Panc1 (cell line): Measurements from ENCODE around the gene DNAH9. TPM values are rescaled to one million over a fixed set of nuclear protein-coding genes. Genes with fewer than 3 reads are reported as not detected.

Experiments used
- ATAC-seq: fragments of 200-7000 bp; cut with Tn5 transposase; 2 replicates; pipeline ENCODE4 v1.9.1; 2020; ENCODE audit warnings: mild to moderate bottlenecking, moderate library complexity
- BruUV-seq: library from RNA; stranded (reverse); fragments of 400-500 nt; replicated peaks from 2 replicates; lab custom pipeline; 2021; lab: Mats Ljungman, UMichigan
- CTCF ChIA-PET: fragments of 300-600 bp; sonication (Branson Sonifier 250); formaldehyde crosslinking; loops from one replicate; lab custom pipeline; 2022; ENCODE audit warnings: antibody characterized with exemption; lab: Charles Lee
- POLR2A ChIA-PET: fragments of 300-600 bp; sonication (Branson Sonifier 250); formaldehyde crosslinking; loops from one replicate; lab custom pipeline; 2022; ENCODE audit warnings: antibody characterized with exemption; lab: Charles Lee
- DNase-seq: peaks from one replicate; pipeline ENCODE4 v3.0.0-alpha.2; 2010; ENCODE audit warnings: low read depth, low spot score
- H3K27ac ChIP-seq: 2 replicates; pipeline ENCODE4 v1.5.1; 2011; ENCODE audit warnings: mild to moderate bottlenecking, low read length, inconsistent platforms
- H3K27me3 ChIP-seq: fragments of 200-500 bp; sonication (Bioruptor generic); 2 replicates; pipeline ENCODE4 v1.6.0; 2014; ENCODE audit warnings: low read length, inconsistent platforms; ENCODE audit not compliant: control insufficient read depth, insufficient read depth
- H3K36me3 ChIP-seq: fragments of 200-500 bp; sonication (Bioruptor generic); 2 replicates; pipeline ENCODE4 v1.5.1; 2014; ENCODE audit warnings: inconsistent platforms, mild to moderate bottlenecking, low read length, moderate library complexity; ENCODE audit not compliant: control insufficient read depth, insufficient read depth
- H3K4me1 ChIP-seq: 2 replicates; pipeline ENCODE4 v1.5.1; 2011; ENCODE audit warnings: inconsistent platforms, mild to moderate bottlenecking, low read length, moderate library complexity; ENCODE audit not compliant: control insufficient read depth, insufficient read depth
- H3K4me3 ChIP-seq, 2 experiments: 2 replicates each; pipeline ENCODE4 v1.5.1; 2011 to 2012; ENCODE audit warnings: low read depth in 2 of 2, low read length in 2 of 2, mild to moderate bottlenecking in 2 of 2, inconsistent platforms in 1 of 2, moderate library complexity in 1 of 2
- H3K9me3 ChIP-seq: fragments of 200-500 bp; sonication (Bioruptor generic); 2 replicates; pipeline ENCODE4 v1.5.1; 2014; ENCODE audit warnings: low read depth, mild to moderate bottlenecking, inconsistent platforms, low read length, moderate library complexity; ENCODE audit not compliant: control insufficient read depth, insufficient read depth
- CTCF ChIP-seq: fragments of 450-650 bp; IDR thresholded peaks from 2 replicates; pipeline ENCODE4 v1.5.1; 2017; ENCODE audit warnings: mild to moderate bottlenecking
- POLR2AphosphoS5 ChIP-seq: IDR thresholded peaks from 2 replicates; pipeline ENCODE4 v1.6.1; 2012; ENCODE audit warnings: mild to moderate bottlenecking, low read depth, low read length, moderate library complexity
- REST ChIP-seq, 2 experiments: IDR thresholded peaks; 2 replicates each; pipeline ENCODE4 v1.6.1; 2011 to 2012; ENCODE audit warnings: low read depth in 2 of 2, control low read depth in 1 of 2, low read length in 1 of 2, mild to moderate bottlenecking in 1 of 2, moderate library complexity in 1 of 2; ENCODE audit not compliant: insufficient read depth in 1 of 2
- SIN3A ChIP-seq: IDR thresholded peaks from 2 replicates; pipeline ENCODE4 v1.6.1; 2012; ENCODE audit warnings: low read depth, mild to moderate bottlenecking, low read length, moderate library complexity, borderline replicate concordance; ENCODE audit not compliant: insufficient read depth
- TCF7L2 ChIP-seq: IDR thresholded peaks from 2 replicates; pipeline ENCODE4 v1.6.1; 2011; ENCODE audit warnings: mild to moderate bottlenecking, low read depth, low read length, inconsistent platforms
- in situ Hi-C: cut with HindIII; loops from 2 replicates; pipeline ENCODE4 v1.10.0; 2016; ENCODE audit warnings: low sequenced_read_pairs, low pct_unique_long_range_greater_than_20kb
- intact Hi-C: fragments of 100-400 bp; cut with micrococcal nuclease; formaldehyde crosslinking; loops from one replicate; pipeline ENCODE4 v1.10.0; 2022; ENCODE audit not compliant: unreplicated experiment
- total RNA-seq: library from RNA; stranded (reverse); gene quantifications from one replicate; pipeline ENCODE4 v1.2.1, GENCODE V29; 2021; ENCODE audit not compliant: unreplicated experiment

The DNAH9 gene
- total RNA-seq, 1 experiment from 2014 or later = not detected

- no peak for DNase-seq
- POLR2A ChIA-PET = no interaction called here
- Histone ChIP-seq H3K27me3 (no peaks in the 10 kb centered on the region), H3K36me3 (no peaks in the 10 kb centered on the region), H3K4me3 (no peak overlapping the region), H3K4me1 (no peaks in the 10 kb centered on the region), H3K9me3 (no peaks in the 10 kb centered on the region), H3K27ac (no peak overlapping the region)
- TF ChIP-seq SIN3A = no peak
- intact Hi-C loops (no loop called here), in situ Hi-C loops (no loop called here)
- ATAC-seq = no peak
- no TSS peak for BruUV-seq
- CTCF ChIA-PET = interaction anchor here (0.6 kb wide), 1 partner anchor 62 kb away, joined by 3 read pairs; no protein-coding TSS in a partner anchor
Observed at GRCh38 chr17:11553135-11553534, 45.1 kb upstream of the DNAH9 start.

GRCh38 chr17:11554042-11554441 lies 44.2 kb upstream of the DNAH9 start:
- H3K9me3 ChIP-seq = no peaks in the 10 kb centered on the region
- in situ Hi-C loops (no loop called here), intact Hi-C loops (no loop called here)
- ATAC-seq (no peak), DNase-seq (no peak)
- no TSS peak for BruUV-seq
- no peaks in the 10 kb centered on the region for H3K4me1 ChIP-seq
- H3K27me3 ChIP-seq = no peaks in the 10 kb centered on the region
- no peak for TF ChIP-seq REST (IDR thresholded peaks at IDR 0.05; ENCODE audit: insufficient read depth in 1 of 2, low read depth in 2 of 2, low read length in 1 of 2)
- TF ChIP-seq CTCF = no peak
- no peak for TF ChIP-seq TCF7L2
- TF ChIP-seq SIN3A = no peak
- no peak for TF ChIP-seq POLR2AphosphoS5
- ChIA-PET CTCF (no interaction called here), POLR2A (no interaction called here)
- no peak overlapping the region for H3K4me3 ChIP-seq
- no peak overlapping the region for H3K27ac ChIP-seq
- no peaks in the 10 kb centered on the region for H3K36me3 ChIP-seq

- no peak overlapping the region for H3K4me3 ChIP-seq
- intact Hi-C loops (no loop called here), in situ Hi-C loops (no loop called here)
- H3K4me1 ChIP-seq = no peaks in the 10 kb centered on the region
- H3K9me3 ChIP-seq = no peaks in the 10 kb centered on the region
- no peaks in the 10 kb centered on the region for H3K36me3 ChIP-seq
- no TSS peak for BruUV-seq
- DNase-seq (no peak), ATAC-seq (no peak)
- H3K27me3 ChIP-seq = no peaks in the 10 kb centered on the region
- CTCF ChIA-PET = no interaction called here
- POLR2A ChIA-PET = no interaction called here
- H3K27ac ChIP-seq = no peak overlapping the region
- no peak for TF ChIP-seq POLR2AphosphoS5
- no peak for TF ChIP-seq TCF7L2
- no peak for TF ChIP-seq CTCF
- no peak for TF ChIP-seq SIN3A
- TF ChIP-seq REST (IDR thresholded peaks at IDR 0.05; ENCODE audit: insufficient read depth in 1 of 2, low read depth in 2 of 2, low read length in 1 of 2) = no peak
Observed at GRCh38 chr17:11554542-11554941, 43.7 kb upstream of the DNAH9 start.
